HepG2 (cell line): Measurements from ENCODE around the gene COL27A1. TPM values are rescaled to one million over a fixed set of nuclear protein-coding genes. Genes with fewer than 3 reads are reported as not detected.

Source experiments
- ATM ChIP-seq: fragments of 450-650 bp; IDR thresholded peaks from 2 replicates; pipeline ENCODE4 v1.7.1; 2017; ENCODE audit warnings: mild to moderate bottlenecking, borderline replicate concordance
- IRX3 ChIP-seq: sonication (generic); formaldehyde crosslinking; IDR thresholded peaks from 2 replicates; pipeline ENCODE4 v1.8.1; 2023; ENCODE audit warnings: mild to moderate bottlenecking, low read depth, missing genetic modification reagents, borderline replicate concordance
- KDM1A ChIP-seq: IDR thresholded peaks from 2 replicates; pipeline ENCODE4 v1.6.1; 2016; ENCODE audit warnings: missing compliant biosample characterization
- LCORL ChIP-seq, 2 experiments: fragments of 450-650 bp in 1 of 2; sonication (generic) in 1 of 2; formaldehyde crosslinking in 1 of 2; IDR thresholded peaks; 2 replicates each; pipeline versions ENCODE4 v1.5.0 to v1.6.1; 2017 to 2020; ENCODE audit warnings: antibody characterized with exemption in 1 of 2, missing genetic modification reagents in 1 of 2
- RBFOX2 ChIP-seq: fragments of 200-400 bp; formaldehyde crosslinking; IDR thresholded peaks from 2 replicates; pipeline ENCODE4 v1.6.1; 2017; ENCODE audit warnings: low read depth, mild to moderate bottlenecking, low read length
- SP5 ChIP-seq: IDR thresholded peaks from 2 replicates; pipeline ENCODE4 v1.6.1; 2016; ENCODE audit warnings: low read depth, borderline replicate concordance
- ZNF263 ChIP-seq: sonication (generic); formaldehyde crosslinking; IDR thresholded peaks from 2 replicates; pipeline ENCODE4 v1.4.0; 2020; ENCODE audit warnings: missing genetic modification reagents
- ZNF530 ChIP-seq: sonication (generic); formaldehyde crosslinking; IDR thresholded peaks from 2 replicates; pipeline ENCODE4 v1.5.0; 2020; ENCODE audit warnings: low read depth, mild to moderate bottlenecking, missing genetic modification reagents
- ZNF557 ChIP-seq: sonication (generic); formaldehyde crosslinking; IDR thresholded peaks from 2 replicates; pipeline ENCODE4 v1.4.0; 2020; ENCODE audit warnings: missing genetic modification reagents
- ZNF768 ChIP-seq: sonication (generic); formaldehyde crosslinking; IDR thresholded peaks from 2 replicates; pipeline ENCODE4 v1.4.0; 2020; ENCODE audit warnings: missing genetic modification reagents
- ZNF788 ChIP-seq: sonication (generic); formaldehyde crosslinking; IDR thresholded peaks from 2 replicates; pipeline ENCODE4 v1.5.0; 2020; ENCODE audit warnings: mild to moderate bottlenecking, missing genetic modification reagents, borderline replicate concordance
- ZNF841 ChIP-seq: sonication (generic); formaldehyde crosslinking; IDR thresholded peaks from 2 replicates; pipeline ENCODE4 v1.8.1; 2023; ENCODE audit warnings: missing genetic modification reagents, borderline replicate concordance
- ZSCAN31 ChIP-seq: sonication (generic); formaldehyde crosslinking; IDR thresholded peaks from 2 replicates; pipeline ENCODE4 v1.5.0; 2020; ENCODE audit warnings: low read depth, mild to moderate bottlenecking, missing genetic modification reagents
- polyA plus RNA-seq, 8 experiments: library from polyadenylated mRNA; depleted of rRNA in 3 of 8; stranded (reverse) in 7 of 8; unstranded in 1 of 8; fragments of >200 nt; fragmentation: Illumina TruSeq in 4 of 8; extraction: Trizol in 4 of 8; gene quantifications; 2 replicates each; pipeline versions ENCODE4 v1.2.1 to v1.2.3, GENCODE V29; 2011 to 2016; ENCODE audit warnings: low read depth in 4 of 8, missing spikeins in 1 of 8, mixed read lengths in 1 of 8; ENCODE audit not compliant: insufficient read depth in 1 of 8
- total RNA-seq, 5 experiments: library from RNA; depleted of rRNA; stranded (reverse); fragments of >200 nt; fragmentation: Illumina TruSeq; extraction: Trizol; gene quantifications; 2 replicates each; pipeline ENCODE4 v1.2.3, GENCODE V29; 2016; ENCODE audit warnings: low read depth in 1 of 5
- TF ChIP-seq, protein P1 (sequence below): IDR thresholded peaks from 2 replicates; pipeline ENCODE4 v1.4.0; 2020; ENCODE audit warnings: mild to moderate bottlenecking, missing genetic modification reagents
- TF ChIP-seq, protein P2 (sequence below): sonication (generic); formaldehyde crosslinking; IDR thresholded peaks from 2 replicates; pipeline ENCODE4 v1.4.0; 2020; ENCODE audit warnings: mild to moderate bottlenecking, missing genetic modification reagents, borderline replicate concordance
- TF ChIP-seq, protein P3 (sequence below): sonication (generic); formaldehyde crosslinking; IDR thresholded peaks from 2 replicates; pipeline ENCODE4 v1.9.0; 2022; ENCODE audit warnings: missing genetic modification reagents, mild to moderate bottlenecking, borderline replicate concordance
- TF ChIP-seq, protein P4 (sequence below): sonication (generic); formaldehyde crosslinking; conservative IDR thresholded peaks from 2 replicates; pipeline ENCODE4 v1.4.0; 2020; ENCODE audit warnings: mild to moderate bottlenecking, missing genetic modification reagents, moderate library complexity

The COL27A1 gene
- total and polyA plus RNA-seq, 2 of the 13 experiments (the other 11 are each of a cell fraction or from before 2014, with no cell fraction given): 71.3 to 89.1 TPM

DNA sequence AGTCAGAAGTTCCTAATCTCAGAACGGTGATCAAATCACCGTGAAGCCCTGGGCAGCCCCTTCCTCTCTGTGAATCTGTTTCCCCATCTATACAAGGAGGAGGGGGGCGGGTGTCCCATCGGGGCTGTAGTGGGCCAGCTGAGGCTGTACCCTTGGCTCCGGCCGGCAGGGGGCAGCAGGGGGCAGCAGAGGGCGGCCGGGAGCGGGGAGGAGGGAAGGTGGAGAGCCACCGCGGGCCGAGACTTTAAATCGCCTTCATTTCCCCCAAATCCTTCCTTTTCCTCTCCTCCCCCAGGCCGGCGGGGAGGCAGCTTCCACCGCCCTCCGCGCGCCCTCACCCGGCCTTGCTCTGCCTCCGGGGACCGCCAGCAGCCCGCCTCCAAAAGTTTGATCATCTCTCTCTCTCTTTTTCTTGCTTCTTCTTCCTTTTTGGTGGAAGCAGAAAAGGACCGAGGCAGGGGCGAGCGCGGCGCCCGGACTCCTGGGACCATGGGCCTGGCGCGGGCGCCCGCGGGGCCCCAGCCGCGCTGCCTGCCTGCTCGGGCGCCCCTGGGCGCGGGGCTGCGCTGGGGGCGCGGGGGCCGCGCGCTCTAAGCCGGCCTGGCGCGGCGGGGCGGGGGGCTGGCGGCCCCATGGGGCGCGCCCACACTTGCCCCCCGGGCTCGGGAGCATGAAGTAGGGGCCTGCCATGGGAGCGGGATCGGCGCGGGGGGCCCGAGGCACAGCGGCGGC is at the start of gene COL27A1 (continued):
- TF ChIP-seq ZNF841 (CRISPR knock-in tag): no peak
- TF ChIP-seq, protein P1, sequence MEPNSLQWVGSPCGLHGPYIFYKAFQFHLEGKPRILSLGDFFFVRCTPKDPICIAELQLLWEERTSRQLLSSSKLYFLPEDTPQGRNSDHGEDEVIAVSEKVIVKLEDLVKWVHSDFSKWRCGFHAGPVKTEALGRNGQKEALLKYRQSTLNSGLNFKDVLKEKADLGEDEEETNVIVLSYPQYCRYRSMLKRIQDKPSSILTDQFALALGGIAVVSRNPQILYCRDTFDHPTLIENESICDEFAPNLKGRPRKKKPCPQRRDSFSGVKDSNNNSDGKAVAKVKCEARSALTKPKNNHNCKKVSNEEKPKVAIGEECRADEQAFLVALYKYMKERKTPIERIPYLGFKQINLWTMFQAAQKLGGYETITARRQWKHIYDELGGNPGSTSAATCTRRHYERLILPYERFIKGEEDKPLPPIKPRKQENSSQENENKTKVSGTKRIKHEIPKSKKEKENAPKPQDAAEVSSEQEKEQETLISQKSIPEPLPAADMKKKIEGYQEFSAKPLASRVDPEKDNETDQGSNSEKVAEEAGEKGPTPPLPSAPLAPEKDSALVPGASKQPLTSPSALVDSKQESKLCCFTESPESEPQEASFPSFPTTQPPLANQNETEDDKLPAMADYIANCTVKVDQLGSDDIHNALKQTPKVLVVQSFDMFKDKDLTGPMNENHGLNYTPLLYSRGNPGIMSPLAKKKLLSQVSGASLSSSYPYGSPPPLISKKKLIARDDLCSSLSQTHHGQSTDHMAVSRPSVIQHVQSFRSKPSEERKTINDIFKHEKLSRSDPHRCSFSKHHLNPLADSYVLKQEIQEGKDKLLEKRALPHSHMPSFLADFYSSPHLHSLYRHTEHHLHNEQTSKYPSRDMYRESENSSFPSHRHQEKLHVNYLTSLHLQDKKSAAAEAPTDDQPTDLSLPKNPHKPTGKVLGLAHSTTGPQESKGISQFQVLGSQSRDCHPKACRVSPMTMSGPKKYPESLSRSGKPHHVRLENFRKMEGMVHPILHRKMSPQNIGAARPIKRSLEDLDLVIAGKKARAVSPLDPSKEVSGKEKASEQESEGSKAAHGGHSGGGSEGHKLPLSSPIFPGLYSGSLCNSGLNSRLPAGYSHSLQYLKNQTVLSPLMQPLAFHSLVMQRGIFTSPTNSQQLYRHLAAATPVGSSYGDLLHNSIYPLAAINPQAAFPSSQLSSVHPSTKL (CRISPR knock-in tag): peak; percentile 43; the same call in 1 of the 2 replicates
- TF ChIP-seq ZSCAN31 (CRISPR knock-in tag): peak; percentile 42; the same call in 1 of the 2 replicates
- TF ChIP-seq, protein P2, sequence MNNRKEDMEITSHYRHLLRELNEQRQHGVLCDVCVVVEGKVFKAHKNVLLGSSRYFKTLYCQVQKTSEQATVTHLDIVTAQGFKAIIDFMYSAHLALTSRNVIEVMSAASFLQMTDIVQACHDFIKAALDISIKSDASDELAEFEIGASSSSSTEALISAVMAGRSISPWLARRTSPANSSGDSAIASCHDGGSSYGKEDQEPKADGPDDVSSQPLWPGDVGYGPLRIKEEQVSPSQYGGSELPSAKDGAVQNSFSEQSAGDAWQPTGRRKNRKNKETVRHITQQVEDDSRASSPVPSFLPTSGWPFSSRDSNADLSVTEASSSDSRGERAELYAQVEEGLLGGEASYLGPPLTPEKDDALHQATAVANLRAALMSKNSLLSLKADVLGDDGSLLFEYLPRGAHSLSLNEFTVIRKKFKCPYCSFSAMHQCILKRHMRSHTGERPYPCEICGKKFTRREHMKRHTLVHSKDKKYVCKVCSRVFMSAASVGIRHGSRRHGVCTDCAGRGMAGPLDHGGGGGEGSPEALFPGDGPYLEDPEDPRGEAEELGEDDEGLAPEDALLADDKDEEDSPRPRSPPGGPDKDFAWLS: no peak
- peak; percentile 20; the same call in 1 of the 2 replicates for TF ChIP-seq SP5 (CRISPR knock-in tag)
- TF ChIP-seq ZNF768 (CRISPR knock-in tag): peak; percentile 22; the same call in 1 of the 2 replicates
- TF ChIP-seq, protein P3, sequence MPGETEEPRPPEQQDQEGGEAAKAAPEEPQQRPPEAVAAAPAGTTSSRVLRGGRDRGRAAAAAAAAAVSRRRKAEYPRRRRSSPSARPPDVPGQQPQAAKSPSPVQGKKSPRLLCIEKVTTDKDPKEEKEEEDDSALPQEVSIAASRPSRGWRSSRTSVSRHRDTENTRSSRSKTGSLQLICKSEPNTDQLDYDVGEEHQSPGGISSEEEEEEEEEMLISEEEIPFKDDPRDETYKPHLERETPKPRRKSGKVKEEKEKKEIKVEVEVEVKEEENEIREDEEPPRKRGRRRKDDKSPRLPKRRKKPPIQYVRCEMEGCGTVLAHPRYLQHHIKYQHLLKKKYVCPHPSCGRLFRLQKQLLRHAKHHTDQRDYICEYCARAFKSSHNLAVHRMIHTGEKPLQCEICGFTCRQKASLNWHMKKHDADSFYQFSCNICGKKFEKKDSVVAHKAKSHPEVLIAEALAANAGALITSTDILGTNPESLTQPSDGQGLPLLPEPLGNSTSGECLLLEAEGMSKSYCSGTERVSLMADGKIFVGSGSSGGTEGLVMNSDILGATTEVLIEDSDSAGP (CRISPR knock-in tag): 0 out of 2 replicates have a peak, but pooled peaks have one; percentile 36
- TF ChIP-seq RBFOX2: peak; percentile 71
- TF ChIP-seq ATM: no peak
- TF ChIP-seq KDM1A (CRISPR knock-in tag): 0 out of 2 replicates have a peak, but pooled peaks have one; percentile 50
- TF ChIP-seq, protein P4, sequence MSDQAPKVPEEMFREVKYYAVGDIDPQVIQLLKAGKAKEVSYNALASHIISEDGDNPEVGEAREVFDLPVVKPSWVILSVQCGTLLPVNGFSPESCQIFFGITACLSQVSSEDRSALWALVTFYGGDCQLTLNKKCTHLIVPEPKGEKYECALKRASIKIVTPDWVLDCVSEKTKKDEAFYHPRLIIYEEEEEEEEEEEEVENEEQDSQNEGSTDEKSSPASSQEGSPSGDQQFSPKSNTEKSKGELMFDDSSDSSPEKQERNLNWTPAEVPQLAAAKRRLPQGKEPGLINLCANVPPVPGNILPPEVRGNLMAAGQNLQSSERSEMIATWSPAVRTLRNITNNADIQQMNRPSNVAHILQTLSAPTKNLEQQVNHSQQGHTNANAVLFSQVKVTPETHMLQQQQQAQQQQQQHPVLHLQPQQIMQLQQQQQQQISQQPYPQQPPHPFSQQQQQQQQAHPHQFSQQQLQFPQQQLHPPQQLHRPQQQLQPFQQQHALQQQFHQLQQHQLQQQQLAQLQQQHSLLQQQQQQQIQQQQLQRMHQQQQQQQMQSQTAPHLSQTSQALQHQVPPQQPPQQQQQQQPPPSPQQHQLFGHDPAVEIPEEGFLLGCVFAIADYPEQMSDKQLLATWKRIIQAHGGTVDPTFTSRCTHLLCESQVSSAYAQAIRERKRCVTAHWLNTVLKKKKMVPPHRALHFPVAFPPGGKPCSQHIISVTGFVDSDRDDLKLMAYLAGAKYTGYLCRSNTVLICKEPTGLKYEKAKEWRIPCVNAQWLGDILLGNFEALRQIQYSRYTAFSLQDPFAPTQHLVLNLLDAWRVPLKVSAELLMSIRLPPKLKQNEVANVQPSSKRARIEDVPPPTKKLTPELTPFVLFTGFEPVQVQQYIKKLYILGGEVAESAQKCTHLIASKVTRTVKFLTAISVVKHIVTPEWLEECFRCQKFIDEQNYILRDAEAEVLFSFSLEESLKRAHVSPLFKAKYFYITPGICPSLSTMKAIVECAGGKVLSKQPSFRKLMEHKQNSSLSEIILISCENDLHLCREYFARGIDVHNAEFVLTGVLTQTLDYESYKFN (CRISPR knock-in tag): no peak; the same call in 1 of the 2 replicates
- TF ChIP-seq IRX3 (CRISPR knock-in tag): no peak
- TF ChIP-seq ZNF530 (CRISPR knock-in tag): no peak
- TF ChIP-seq ZNF263 (CRISPR knock-in tag): peak; percentile 53
- no peak for TF ChIP-seq ZNF557
- no peak for TF ChIP-seq ZNF788 (CRISPR knock-in tag)
- no peak for TF ChIP-seq LCORL (IDR thresholded peaks at IDR 0.05)
- TF ChIP-seq LCORL (CRISPR knock-in tag; IDR thresholded peaks at IDR 0.05): 0 out of 2 replicates have a peak, but pooled peaks have one; percentile 16
